ENCODE data around the gene TSPAN11. TPM values are rescaled to one million over a fixed set of nuclear protein-coding genes. Genes with fewer than 3 reads are reported as not detected.
A peak's percentile ranks its signal among the peaks of the same experiment; 100 is the strongest.

The TSPAN11 gene
- total RNA-seq, 2 donors from 2014 or later, result 0.07 to 0.28 TPM

- Mint-ChIP-seq H3K27me3 (ENCODE audit: low read depth) (peaks cover 65% of the 10 kb centered on the region), H3K4me3 (peak overlapping the region in 1 of 2 donors; percentile 50), H3K36me3 (ENCODE audit: insufficient read depth in 2 of 2) (no peaks in the 10 kb centered on the region), H3K27ac (no peak overlapping the region), H3K4me1 (ENCODE audit: low read depth) (no peaks in the 10 kb centered on the region), H3K9me3 (no peaks in the 10 kb centered on the region)
- ATAC-seq (replicated peaks in 1 of 2) (peak in 1 of 2 donors; percentile 4), DNase-seq (no peak)
These were observed 823 bp upstream of the TSPAN11 start for GRCh38 chr12:30925607-30926242.

GRCh38 chr12:30927222-30927611, 669 bp downstream of the TSPAN11 start:
- Mint-ChIP-seq H3K4me1 (ENCODE audit: low read depth) (no peaks in the 10 kb centered on the region), H3K36me3 (ENCODE audit: insufficient read depth in 2 of 2) (no peaks in the 10 kb centered on the region), H3K27ac (no peak overlapping the region), H3K4me3 (peak overlapping the region in 1 of 2 donors; percentile 18), H3K9me3 (no peaks in the 10 kb centered on the region), H3K27me3 (ENCODE audit: low read depth) (peaks cover 65% of the 10 kb centered on the region)
- DNase-seq, result no peak
- ATAC-seq (replicated peaks in 1 of 2), result no peak

GRCh38 chr12:30928356-30929244, 2.1 kb downstream of the TSPAN11 start:
- no peak overlapping the region for H3K4me3 Mint-ChIP-seq
- no peaks in the 10 kb centered on the region for H3K9me3 Mint-ChIP-seq
- H3K27me3 Mint-ChIP-seq (ENCODE audit: low read depth), result peaks cover 66% of the 10 kb centered on the region
- H3K36me3 Mint-ChIP-seq (ENCODE audit: insufficient read depth in 2 of 2), result no peaks in the 10 kb centered on the region
- DNase-seq, result no peak
- H3K4me1 Mint-ChIP-seq (ENCODE audit: low read depth), result no peaks in the 10 kb centered on the region
- no peak for ATAC-seq (replicated peaks in 1 of 2)
- no peak overlapping the region for H3K27ac Mint-ChIP-seq

- H3K4me1 Mint-ChIP-seq (ENCODE audit: low read depth), result no peaks in the 10 kb centered on the region
- no peak overlapping the region for H3K4me3 Mint-ChIP-seq
- no peak overlapping the region for H3K27ac Mint-ChIP-seq
- peaks cover 54% of the 10 kb centered on the region for H3K27me3 Mint-ChIP-seq (ENCODE audit: low read depth)
- no peaks in the 10 kb centered on the region for H3K9me3 Mint-ChIP-seq
- no peak for DNase-seq
- ATAC-seq (replicated peaks in 1 of 2), result no peak
- no peaks in the 10 kb centered on the region for H3K36me3 Mint-ChIP-seq (ENCODE audit: insufficient read depth in 2 of 2)
These were observed 3.7 kb downstream of the TSPAN11 start for GRCh38 chr12:30930238-30930637.

GRCh38 chr12:30930641-30931040, 4.1 kb downstream of the TSPAN11 start:
- Mint-ChIP-seq H3K27me3 (ENCODE audit: low read depth) (peaks cover 50% of the 10 kb centered on the region), H3K4me1 (ENCODE audit: low read depth) (no peaks in the 10 kb centered on the region), H3K27ac (no peak overlapping the region), H3K36me3 (ENCODE audit: insufficient read depth in 2 of 2) (no peaks in the 10 kb centered on the region), H3K4me3 (no peak overlapping the region), H3K9me3 (no peaks in the 10 kb centered on the region)
- DNase-seq, result no peak
- no peak for ATAC-seq (replicated peaks in 1 of 2)

- Mint-ChIP-seq H3K27ac (no peak overlapping the region), H3K4me1 (ENCODE audit: low read depth) (no peaks in the 10 kb centered on the region), H3K4me3 (no peak overlapping the region), H3K9me3 (peaks cover 0 to 5% of the 10 kb centered on the region in 2 donors), H3K36me3 (ENCODE audit: insufficient read depth in 2 of 2) (no peaks in the 10 kb centered on the region), H3K27me3 (ENCODE audit: low read depth) (peaks cover 46% of the 10 kb centered on the region)
- ATAC-seq (replicated peaks in 1 of 2) (no peak), DNase-seq (no peak)
These were observed 6.3 kb downstream of the TSPAN11 start for GRCh38 chr12:30932881-30933280.

GRCh38 chr12:30934811-30935210, 8.3 kb downstream of the TSPAN11 start:
- peaks cover 27% of the 10 kb centered on the region for H3K27me3 Mint-ChIP-seq (ENCODE audit: low read depth)
- H3K36me3 Mint-ChIP-seq (ENCODE audit: insufficient read depth in 2 of 2), result no peaks in the 10 kb centered on the region
- no peak for ATAC-seq (replicated peaks in 1 of 2)
- H3K4me3 Mint-ChIP-seq, result no peak overlapping the region
- no peak for DNase-seq
- H3K27ac Mint-ChIP-seq, result no peak overlapping the region
- no peaks in the 10 kb centered on the region for H3K4me1 Mint-ChIP-seq (ENCODE audit: low read depth)
- H3K9me3 Mint-ChIP-seq, result peaks cover 0 to 5% of the 10 kb centered on the region in 2 donors

GRCh38 chr12:30936036-30936435, 9.5 kb downstream of the TSPAN11 start:
- Mint-ChIP-seq H3K4me1 (ENCODE audit: low read depth) (no peaks in the 10 kb centered on the region), H3K4me3 (no peak overlapping the region), H3K9me3 (peaks cover 0 to 5% of the 10 kb centered on the region in 2 donors), H3K27me3 (ENCODE audit: low read depth) (peaks cover 18% of the 10 kb centered on the region), H3K36me3 (ENCODE audit: insufficient read depth in 2 of 2) (no peaks in the 10 kb centered on the region), H3K27ac (no peak overlapping the region)
- DNase-seq (no peak), ATAC-seq (replicated peaks in 1 of 2) (no peak)

- no peaks in the 10 kb centered on the region for H3K36me3 Mint-ChIP-seq (ENCODE audit: insufficient read depth in 2 of 2)
- peaks cover 12% of the 10 kb centered on the region for H3K27me3 Mint-ChIP-seq (ENCODE audit: low read depth)
- peaks cover 0 to 5% of the 10 kb centered on the region in 2 donors for H3K9me3 Mint-ChIP-seq
- ATAC-seq (replicated peaks in 1 of 2), result no peak
- no peak for DNase-seq
- no peaks in the 10 kb centered on the region for H3K4me1 Mint-ChIP-seq (ENCODE audit: low read depth)
- H3K4me3 Mint-ChIP-seq, result no peak overlapping the region
- H3K27ac Mint-ChIP-seq, result no peak overlapping the region
These were observed 12.7 kb downstream of the TSPAN11 start for GRCh38 chr12:30939234-30939633.

GRCh38 chr12:30942486-30942885, 15.9 kb downstream of the TSPAN11 start:
- Mint-ChIP-seq H3K4me1 (ENCODE audit: low read depth) (no peaks in the 10 kb centered on the region), H3K9me3 (no peaks in the 10 kb centered on the region), H3K4me3 (no peak overlapping the region), H3K27ac (no peak overlapping the region), H3K27me3 (ENCODE audit: low read depth) (peaks cover 5% of the 10 kb centered on the region), H3K36me3 (ENCODE audit: insufficient read depth in 2 of 2) (no peaks in the 10 kb centered on the region)
- DNase-seq (no peak), ATAC-seq (replicated peaks in 1 of 2) (no peak)

GRCh38 chr12:30942936-30943335, 16.4 kb downstream of the TSPAN11 start:
- H3K27ac Mint-ChIP-seq, result no peak overlapping the region
- DNase-seq (no peak), ATAC-seq (replicated peaks in 1 of 2) (no peak)
- peaks cover 9% of the 10 kb centered on the region for H3K27me3 Mint-ChIP-seq (ENCODE audit: low read depth)
- no peaks in the 10 kb centered on the region for H3K9me3 Mint-ChIP-seq
- H3K4me1 Mint-ChIP-seq (ENCODE audit: low read depth), result no peaks in the 10 kb centered on the region
- no peaks in the 10 kb centered on the region for H3K36me3 Mint-ChIP-seq (ENCODE audit: insufficient read depth in 2 of 2)
- no peak overlapping the region for H3K4me3 Mint-ChIP-seq

- Mint-ChIP-seq H3K36me3 (ENCODE audit: insufficient read depth in 2 of 2) (no peaks in the 10 kb centered on the region), H3K4me1 (ENCODE audit: low read depth) (no peaks in the 10 kb centered on the region), H3K27me3 (ENCODE audit: low read depth) (peaks cover 21% of the 10 kb centered on the region), H3K4me3 (no peak overlapping the region), H3K27ac (no peak overlapping the region), H3K9me3 (no peaks in the 10 kb centered on the region)
- ATAC-seq (replicated peaks in 1 of 2) (no peak), DNase-seq (no peak)
These were observed 19.1 kb downstream of the TSPAN11 start for GRCh38 chr12:30945443-30946164.

- Mint-ChIP-seq H3K27me3 (ENCODE audit: low read depth) (peaks cover 21% of the 10 kb centered on the region), H3K27ac (no peak overlapping the region), H3K36me3 (ENCODE audit: insufficient read depth in 2 of 2) (no peaks in the 10 kb centered on the region), H3K9me3 (no peaks in the 10 kb centered on the region), H3K4me3 (no peak overlapping the region), H3K4me1 (ENCODE audit: low read depth) (no peaks in the 10 kb centered on the region)
- DNase-seq (no peak), ATAC-seq (replicated peaks in 1 of 2) (no peak)
These were observed 25.5 kb downstream of the TSPAN11 start for GRCh38 chr12:30952015-30952414.
